HepG2 (cell line): ENCODE data around the gene SOCS1. TPM values are rescaled to one million over a fixed set of nuclear protein-coding genes. Genes with fewer than 3 reads are reported as not detected.

Experiments used
- CENPX ChIP-seq: sonication (generic); formaldehyde crosslinking; IDR thresholded peaks from 2 replicates; pipeline ENCODE4 v1.9.0; 2021; ENCODE audit warnings: mild to moderate bottlenecking, missing genetic modification reagents, moderate library complexity
- KDM5A ChIP-seq: fragments of 200-600 bp; sonication (generic); IDR thresholded peaks from 2 replicates; pipeline ENCODE4 v1.7.0; 2018; ENCODE audit warnings: antibody characterized with exemption, mild to moderate bottlenecking, low read length, borderline replicate concordance
- NR3C1 ChIP-seq: sonication (generic); formaldehyde crosslinking; IDR thresholded peaks from 2 replicates; pipeline ENCODE4 v1.4.0; 2020; ENCODE audit warnings: missing genetic modification reagents
- PRPF4 ChIP-seq: fragments of 200-400 bp; formaldehyde crosslinking; IDR thresholded peaks from 2 replicates; pipeline ENCODE4 v1.6.1; 2016; ENCODE audit warnings: low read length, low read depth; ENCODE audit not compliant: poor library complexity, severe bottlenecking
- SRSF9 ChIP-seq: fragments of 200-400 bp; formaldehyde crosslinking; IDR thresholded peaks from 2 replicates; pipeline ENCODE4 v1.6.1; 2018; ENCODE audit warnings: borderline replicate concordance, mild to moderate bottlenecking, low read depth, low read length; ENCODE audit not compliant: insufficient read depth, poor library complexity, severe bottlenecking
- ZFP91 ChIP-seq: sonication (generic); formaldehyde crosslinking; IDR thresholded peaks from 2 replicates; pipeline ENCODE4 v1.9.0; 2022; ENCODE audit warnings: missing genetic modification reagents, mild to moderate bottlenecking, borderline replicate concordance
- ZHX1 ChIP-seq: sonication (generic); formaldehyde crosslinking; IDR thresholded peaks from 2 replicates; pipeline ENCODE4 v1.8.1; 2022; ENCODE audit warnings: low read depth, mild to moderate bottlenecking, missing genetic modification reagents
- ZHX2 ChIP-seq, 2 experiments: sonication (generic) in 1 of 2; formaldehyde crosslinking in 1 of 2; IDR thresholded peaks; 2 replicates each; pipeline versions ENCODE4 v1.6.1 to v1.9.0; 2014 to 2022; ENCODE audit warnings: antibody characterized with exemption in 1 of 2, borderline replicate concordance in 1 of 2, inconsistent platforms in 1 of 2, low read depth in 1 of 2, missing genetic modification reagents in 1 of 2
- ZNF512B ChIP-seq: sonication (generic); formaldehyde crosslinking; IDR thresholded peaks from 2 replicates; pipeline ENCODE4 v1.5.1; 2020; ENCODE audit warnings: missing genetic modification reagents, mild to moderate bottlenecking, borderline replicate concordance
- ZNF550 ChIP-seq: sonication (generic); formaldehyde crosslinking; IDR thresholded peaks from 2 replicates; pipeline ENCODE4 v1.4.0; 2020; ENCODE audit warnings: mild to moderate bottlenecking, missing genetic modification reagents, borderline replicate concordance
- ZNF672 ChIP-seq: sonication (generic); formaldehyde crosslinking; IDR thresholded peaks from 2 replicates; pipeline ENCODE4 v1.8.1; 2022; ENCODE audit warnings: missing genetic modification reagents
- ZNF75D ChIP-seq: sonication (generic); formaldehyde crosslinking; IDR thresholded peaks from 2 replicates; pipeline ENCODE4 v1.8.1; 2023; ENCODE audit warnings: missing genetic modification reagents, mild to moderate bottlenecking, borderline replicate concordance
- ZSCAN20 ChIP-seq: sonication (generic); formaldehyde crosslinking; IDR thresholded peaks from 2 replicates; pipeline ENCODE4 v1.4.0; 2020; ENCODE audit warnings: missing genetic modification reagents, mild to moderate bottlenecking, borderline replicate concordance
- polyA plus RNA-seq, 8 experiments: library from polyadenylated mRNA; depleted of rRNA in 3 of 8; stranded (reverse) in 7 of 8; unstranded in 1 of 8; fragments of >200 nt; fragmentation: Illumina TruSeq in 4 of 8; extraction: Trizol in 4 of 8; gene quantifications; 2 replicates each; pipeline versions ENCODE4 v1.2.1 to v1.2.3, GENCODE V29; 2011 to 2016; ENCODE audit warnings: low read depth in 4 of 8, missing spikeins in 1 of 8, mixed read lengths in 1 of 8; ENCODE audit not compliant: insufficient read depth in 1 of 8
- total RNA-seq, 5 experiments: library from RNA; depleted of rRNA; stranded (reverse); fragments of >200 nt; fragmentation: Illumina TruSeq; extraction: Trizol; gene quantifications; 2 replicates each; pipeline ENCODE4 v1.2.3, GENCODE V29; 2016; ENCODE audit warnings: low read depth in 1 of 5

The SOCS1 gene
- total and polyA plus RNA-seq, 2 of the 13 experiments (the other 11 are each of a cell fraction or from before 2014, with no cell fraction given) = 5.3 to 6.3 TPM

GRCh38 chr16:11296706-11297491 lies 40.9 kb upstream of the SOCS1 start (continued):
- TF ChIP-seq ZHX2 (IDR thresholded peaks at IDR 0.05; ENCODE audit: low read depth) (no peak), ZHX2 (CRISPR knock-in tag; IDR thresholded peaks at IDR 0.05; ENCODE audit: borderline replicate concordance) (no peak), ZNF672 (no peak), ZHX1 (CRISPR knock-in tag) (no peak), KDM5A (no peak), ZSCAN20 (0 out of 2 replicates have a peak, but pooled peaks have one; percentile 24), CENPX (CRISPR knock-in tag) (no peak), ZNF75D (CRISPR knock-in tag) (peak; percentile 68; the same call in 1 of the 2 replicates), NR3C1 (CRISPR knock-in tag) (no peak), ZNF550 (no peak), ZNF512B (CRISPR knock-in tag) (peak; percentile 58; the same call in 1 of the 2 replicates), PRPF4 (no peak), ZFP91 (CRISPR knock-in tag) (no peak), SRSF9 (no peak)
